GM21447 (cell line): ENCODE measurements around the gene ARID3A.
"Not testable (repeated sequence)": the region's sequence is repeated elsewhere in the genome, so short reads cannot be mapped to it uniquely, and the experiment has no call there.

Experiments
- ATAC-seq: cut with Tn5 transposase; IDR thresholded peaks from one replicate; pipeline ENCODE4 v1.9.1; 2021; ENCODE audit not compliant: unreplicated experiment

ARID3A gene

DNA sequence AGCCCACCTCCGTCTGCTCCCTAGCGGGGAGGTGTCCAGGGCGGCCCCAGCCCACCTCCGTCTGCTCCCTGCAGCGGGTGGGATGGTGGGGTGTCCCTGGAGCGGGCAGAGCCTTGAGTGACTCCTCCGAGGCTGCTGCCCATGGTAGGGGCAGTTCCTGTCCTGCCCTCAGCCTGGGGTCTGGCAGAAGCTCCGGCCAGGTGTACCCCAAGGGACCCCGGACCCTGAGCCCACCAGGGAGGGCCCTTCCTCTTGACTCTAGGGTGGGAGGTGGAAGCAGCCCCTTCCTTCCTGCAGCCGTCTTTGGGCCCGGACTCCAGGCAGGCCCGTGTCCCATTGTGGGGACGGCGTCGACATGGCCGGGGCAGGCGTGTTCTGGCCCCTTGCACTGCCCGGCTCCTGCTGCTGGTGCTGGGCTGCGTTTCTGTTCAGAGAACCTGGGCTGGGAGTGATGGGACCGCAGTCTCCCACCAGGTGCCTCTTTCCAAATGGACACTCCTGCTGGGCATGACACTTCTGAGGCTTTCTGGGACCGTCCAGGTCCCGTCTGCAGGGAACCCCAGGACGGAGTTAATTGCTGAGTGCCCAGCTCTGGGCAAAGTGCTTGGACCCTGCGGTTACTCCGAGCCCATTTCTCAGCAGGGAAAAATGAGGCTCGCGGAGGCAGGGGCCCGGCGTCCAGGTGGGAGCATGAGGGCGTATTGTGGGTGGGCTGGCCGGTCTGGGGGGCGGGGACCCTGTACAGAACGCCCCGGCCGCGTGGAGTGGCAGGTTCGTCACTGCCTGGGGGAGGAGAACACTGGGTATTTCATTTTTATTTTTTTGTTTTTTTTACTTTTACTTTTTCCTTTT is 19.8 kb downstream of the ARID3A start:
- no peak for ATAC-seq

GRCh38 chr19:947090-947706 is 21.4 kb downstream of the ARID3A start:
- peak; percentile 12 for ATAC-seq

- ATAC-seq, result peak; percentile 54
Measured at GRCh38 chr19:947707-948539, 22.1 kb downstream of the ARID3A start.

- no peak for ATAC-seq
Measured at GRCh38 chr19:948842-949496, 23.1 kb downstream of the ARID3A start.

- no peak for ATAC-seq
Measured at GRCh38 chr19:950352-951066, 24.7 kb downstream of the ARID3A start.

- no peak for ATAC-seq
Measured at GRCh38 chr19:952049-952679, 26.3 kb downstream of the ARID3A start.

GRCh38 chr19:952680-953444 is 27.0 kb downstream of the ARID3A start:
- ATAC-seq, result no peak

GRCh38 chr19:953445-954271 is 27.8 kb downstream of the ARID3A start:
- ATAC-seq, result no peak

DNA sequence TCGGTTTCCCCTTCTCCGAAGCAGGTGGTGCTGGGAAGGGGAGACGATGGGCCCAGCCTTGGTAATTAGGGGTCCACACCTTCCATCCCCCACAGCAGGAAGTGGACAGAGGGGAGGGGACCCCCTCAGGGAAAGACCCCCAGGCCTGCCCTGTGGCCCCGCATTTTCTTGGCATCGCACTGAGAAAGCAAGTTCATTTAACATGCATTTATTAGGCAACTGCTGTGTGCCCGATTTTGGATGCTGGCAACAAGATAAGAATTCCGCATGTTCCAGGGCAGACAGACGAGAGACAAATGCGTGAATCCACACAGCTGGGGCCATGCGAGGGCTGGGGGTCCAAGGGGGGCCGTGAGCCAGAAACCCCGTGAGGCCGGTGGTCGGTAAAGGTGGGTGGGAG is 28.4 kb downstream of the ARID3A start:
- ATAC-seq, result no peak

DNA sequence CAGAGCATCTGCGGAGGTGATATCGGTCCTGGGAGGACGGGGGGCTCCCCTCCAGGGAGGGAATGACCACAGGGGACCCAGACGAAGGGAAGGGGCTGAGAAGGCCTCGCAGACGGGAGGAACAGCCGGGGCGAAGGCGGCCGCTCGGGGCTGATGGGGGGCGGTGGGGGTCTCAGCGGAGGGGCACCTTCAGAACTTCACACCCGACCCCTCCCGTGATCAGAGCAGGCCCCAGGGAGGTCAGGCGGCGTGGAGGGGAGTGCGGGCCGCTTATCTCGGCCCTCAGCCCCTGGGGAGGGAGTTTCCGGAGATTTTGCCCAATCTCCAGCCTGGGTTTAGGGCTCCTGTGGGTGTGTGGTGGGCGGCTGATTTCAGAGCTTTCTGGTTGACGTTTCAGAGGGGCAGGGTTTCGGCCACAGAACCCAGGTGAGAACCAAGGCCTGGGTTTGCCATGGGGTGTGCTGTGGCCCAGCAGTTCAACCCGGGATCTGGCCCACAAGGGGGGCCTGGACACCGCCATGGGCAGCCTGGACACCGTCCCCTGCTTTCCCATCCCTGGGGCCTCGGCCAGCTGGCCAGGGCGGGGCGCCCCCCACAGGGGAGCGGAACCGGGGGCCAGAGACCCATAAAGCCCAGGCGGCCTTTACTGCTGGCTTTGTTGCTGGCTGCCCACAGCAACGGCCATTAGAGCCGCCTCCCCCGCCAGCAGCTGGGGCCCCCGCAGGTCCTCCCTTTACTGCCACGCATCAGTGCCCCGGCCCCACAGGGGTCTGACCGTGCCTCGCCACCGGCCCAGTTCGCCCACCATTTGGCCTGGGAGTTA is 29.0 kb downstream of the ARID3A start:
- no peak for ATAC-seq

DNA sequence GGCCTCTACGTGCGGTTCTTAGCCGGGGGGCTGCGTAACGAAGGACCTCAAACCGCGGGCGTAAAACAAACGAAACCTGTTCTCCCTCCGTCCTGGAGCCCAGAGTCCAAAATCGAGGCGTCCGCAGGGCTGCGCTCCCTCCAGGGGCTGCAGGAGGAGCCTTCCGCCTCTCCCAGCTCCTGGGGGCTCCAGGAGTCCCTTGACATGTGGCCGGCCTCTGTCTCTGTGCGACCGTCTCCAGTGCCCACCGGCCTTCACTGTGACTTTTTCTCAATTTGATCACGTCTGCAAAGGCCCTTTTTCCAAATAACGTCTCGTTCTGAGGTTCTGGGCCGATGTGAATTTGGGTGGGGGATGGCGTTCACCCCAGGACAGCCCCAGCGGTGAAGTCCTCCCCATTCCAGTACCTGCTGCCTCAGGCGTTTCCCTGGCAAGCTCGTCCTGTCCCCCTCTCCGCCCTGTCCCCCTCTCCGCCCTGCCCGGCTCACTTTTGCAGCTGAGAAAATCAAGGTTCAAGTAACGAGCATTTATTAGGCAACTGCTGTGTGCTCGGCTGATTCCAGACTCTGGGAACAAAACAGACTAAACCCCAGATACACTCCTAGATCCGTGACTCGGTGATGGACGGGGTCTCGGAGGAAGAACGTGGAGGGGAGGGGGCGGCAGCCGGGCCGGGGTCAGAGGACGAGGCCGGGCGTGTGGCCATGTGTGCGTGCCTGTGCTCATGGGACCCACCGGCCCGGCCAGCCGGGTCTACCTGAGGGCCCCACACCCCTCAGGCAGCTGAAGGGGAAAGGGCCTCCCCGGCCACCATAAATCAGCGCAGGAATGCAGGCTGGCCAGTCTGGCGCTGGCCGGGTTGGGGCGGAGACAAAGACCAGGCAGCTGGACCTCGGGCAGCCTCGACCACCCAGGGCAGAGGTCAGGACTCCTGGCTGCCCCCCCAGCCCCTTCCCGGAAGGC is 30.2 kb downstream of the ARID3A start:
- ATAC-seq, result no peak

DNA sequence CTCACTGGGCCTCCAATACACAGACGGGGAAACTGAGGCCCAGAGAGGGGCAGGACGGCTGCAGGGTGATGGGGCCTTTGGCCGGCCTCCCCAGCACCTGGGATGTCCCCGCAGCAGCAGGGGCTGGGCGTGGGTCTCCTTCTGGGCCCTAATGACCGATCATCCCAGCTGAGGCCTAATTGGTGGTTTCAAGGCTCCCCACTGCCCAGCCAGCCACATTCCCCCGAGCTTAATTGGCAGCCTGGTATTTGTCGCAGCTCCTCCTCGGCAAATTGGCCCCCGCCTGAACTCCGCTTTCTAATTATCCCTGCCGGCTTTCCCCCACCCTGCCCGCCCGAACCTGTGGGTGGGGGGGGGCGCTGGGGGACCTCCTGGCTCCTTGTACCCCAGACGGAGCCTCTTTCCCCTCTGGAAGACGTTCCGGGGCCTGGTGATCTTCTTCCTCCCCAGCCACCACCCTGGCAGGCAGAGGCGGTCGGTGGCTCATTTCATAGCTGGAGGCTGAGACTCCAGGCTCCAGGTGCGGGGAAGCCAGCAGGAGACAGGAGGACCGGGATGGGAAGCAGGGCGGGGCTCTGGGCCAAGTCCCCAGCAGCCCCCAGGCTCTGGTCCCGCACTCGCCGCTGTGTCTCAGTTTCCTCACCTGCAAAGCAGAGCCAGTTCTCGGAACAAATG is 31.1 kb downstream of the ARID3A start:
- ATAC-seq, result no peak

- ATAC-seq, result not testable (repeated sequence)
Measured at GRCh38 chr19:957578-957977, 31.7 kb downstream of the ARID3A start.

GRCh38 chr19:958967-959855 is 33.4 kb downstream of the ARID3A start:
- ATAC-seq, result no peak

DNA sequence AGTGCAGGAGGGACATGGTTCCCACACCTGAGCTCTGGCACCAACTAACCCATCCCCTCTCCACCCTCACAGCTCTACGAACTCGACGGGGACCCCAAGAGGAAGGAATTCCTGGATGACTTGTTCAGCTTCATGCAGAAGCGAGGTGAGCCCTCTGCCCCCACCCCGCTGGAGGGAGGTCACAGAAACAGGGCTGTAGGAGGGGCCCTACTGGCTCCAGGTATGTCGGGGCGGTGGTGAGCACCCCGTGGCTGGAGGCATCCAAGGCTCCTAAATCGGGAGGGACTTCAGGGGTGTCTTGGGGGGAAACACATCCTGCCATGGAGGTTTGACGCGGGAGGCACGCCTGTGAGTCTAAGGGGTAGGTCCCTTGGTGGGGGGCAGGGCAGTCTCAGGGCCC is 34.2 kb downstream of the ARID3A start:
- no peak for ATAC-seq
